ENCODE results near the gene TESK2. TPM values are rescaled to one million over a fixed set of nuclear protein-coding genes. Genes with fewer than 3 reads are reported as not detected.

The TESK2 gene
- total and polyA plus RNA-seq, 2 of the 13 experiments (the other 11 are each of a cell fraction or from before 2014, with no cell fraction given), result 5.5 to 9.6 TPM

- H3K4me3 ChIP-seq (replicated peaks in 1 of 3; ENCODE audit: insufficient read depth in 1 of 3, low read depth in 2 of 3, low read length in 3 of 3), result peak overlapping the region in 2 of 3 experiments; percentile 9 to 52; a peak in 3 of 6 replicates
- no peaks in the 10 kb centered on the region for H3K36me3 ChIP-seq (replicated peaks in 1 of 2; ENCODE audit: control insufficient read depth in 1 of 2, insufficient read depth in 2 of 2, low read length in 2 of 2)
- in situ Hi-C loops (cut with HindIII; ENCODE audit: extremely low pct_ligation_motif_present, low pct_unique_long_range_greater_than_20kb), result no loop called here
- peak; percentile 84 for ATAC-seq
- DNase-seq (ENCODE audit: low spot score), result peak; percentile 87
- H3K4me2 ChIP-seq (ENCODE audit: low read depth, low read length), result peak overlapping the region; percentile 70
- BruUV-seq (replicated peaks), result no TSS peak
- ChIA-PET POLR2A (interaction anchor here (0.9 to 10.2 kb wide), 8 partner anchors 32 to 498 kb away, joined by 3 to 231 read pairs (median 7); partner anchors contain the start of genes HECTD3, MUTYH, PLK3 and TOE1), CTCF (ENCODE audit: low intra/inter-chr PET ratio, low total read pairs) (interaction anchor here (1.0 kb wide), 1 partner anchor 282 kb away, joined by 3 read pairs; no protein-coding TSS in a partner anchor)
- no peak overlapping the region for H2AFZ ChIP-seq (ENCODE audit: low read length)
- peaks cover 78% of the 10 kb centered on the region for H3K4me1 ChIP-seq (ENCODE audit: insufficient read depth, low read length)
- 9% methylated on average over 8 of the region's 8 CpGs for WGBS (ENCODE audit: low lambda C conversion rate)
- H3K27ac ChIP-seq (ENCODE audit: extremely low read length, insufficient read depth, low read length), result peak overlapping the region; percentile 80
- intact Hi-C loops (cut with micrococcal nuclease; ENCODE audit: unreplicated experiment), result no loop called here
- peak overlapping the region; percentile 66 for H3K9ac ChIP-seq (ENCODE audit: insufficient read depth, low read depth, low read length)
- H4K20me1 ChIP-seq (ENCODE audit: insufficient read depth, low read length), result no peaks in the 10 kb centered on the region
- no peaks in the 10 kb centered on the region for H3K27me3 ChIP-seq (ENCODE audit: control insufficient read depth in 1 of 2, insufficient read depth in 2 of 2, low read length in 2 of 2)
- no peaks in the 10 kb centered on the region for H3K79me2 ChIP-seq (ENCODE audit: insufficient read depth, low read length)
- FAIRE-seq, result peak; percentile 88
- no peaks in the 10 kb centered on the region for H3K9me3 ChIP-seq (ENCODE audit: low read length)
- TF ChIP-seq PRMT3 (CRISPR knock-in tag; IDR thresholded peaks at IDR 0.05; ENCODE audit: borderline replicate concordance, low read depth), result no peak
- no peak for TF ChIP-seq MXD1 (CRISPR knock-in tag; IDR thresholded peaks at IDR 0.05)
- TF ChIP-seq HDAC2 (CRISPR knock-in tag; IDR thresholded peaks at IDR 0.05), result peak; percentile 63; the same call in 1 of the 2 replicates
- no peak for TF ChIP-seq NFE2L2 (IDR thresholded peaks at IDR 0.05; ENCODE audit: low read length)
- TF ChIP-seq KDM2A (CRISPR knock-in tag; IDR thresholded peaks at IDR 0.05; ENCODE audit: borderline replicate concordance, low read depth), result no peak
- no peak for TF ChIP-seq ZNF558 (CRISPR knock-in tag; IDR thresholded peaks at IDR 0.05; ENCODE audit: borderline replicate concordance)
- 0 out of 2 replicates have a peak, but pooled peaks have one; percentile 35 for TF ChIP-seq NFIC (IDR thresholded peaks at IDR 0.05; ENCODE audit: low read length)
- TF ChIP-seq, protein P1, sequence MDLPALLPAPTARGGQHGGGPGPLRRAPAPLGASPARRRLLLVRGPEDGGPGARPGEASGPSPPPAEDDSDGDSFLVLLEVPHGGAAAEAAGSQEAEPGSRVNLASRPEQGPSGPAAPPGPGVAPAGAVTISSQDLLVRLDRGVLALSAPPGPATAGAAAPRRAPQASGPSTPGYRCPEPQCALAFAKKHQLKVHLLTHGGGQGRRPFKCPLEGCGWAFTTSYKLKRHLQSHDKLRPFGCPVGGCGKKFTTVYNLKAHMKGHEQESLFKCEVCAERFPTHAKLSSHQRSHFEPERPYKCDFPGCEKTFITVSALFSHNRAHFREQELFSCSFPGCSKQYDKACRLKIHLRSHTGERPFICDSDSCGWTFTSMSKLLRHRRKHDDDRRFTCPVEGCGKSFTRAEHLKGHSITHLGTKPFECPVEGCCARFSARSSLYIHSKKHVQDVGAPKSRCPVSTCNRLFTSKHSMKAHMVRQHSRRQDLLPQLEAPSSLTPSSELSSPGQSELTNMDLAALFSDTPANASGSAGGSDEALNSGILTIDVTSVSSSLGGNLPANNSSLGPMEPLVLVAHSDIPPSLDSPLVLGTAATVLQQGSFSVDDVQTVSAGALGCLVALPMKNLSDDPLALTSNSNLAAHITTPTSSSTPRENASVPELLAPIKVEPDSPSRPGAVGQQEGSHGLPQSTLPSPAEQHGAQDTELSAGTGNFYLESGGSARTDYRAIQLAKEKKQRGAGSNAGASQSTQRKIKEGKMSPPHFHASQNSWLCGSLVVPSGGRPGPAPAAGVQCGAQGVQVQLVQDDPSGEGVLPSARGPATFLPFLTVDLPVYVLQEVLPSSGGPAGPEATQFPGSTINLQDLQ (CRISPR knock-in tag; IDR thresholded peaks at IDR 0.05), result no peak
- TF ChIP-seq ZNF841 (CRISPR knock-in tag; IDR thresholded peaks at IDR 0.05; ENCODE audit: borderline replicate concordance), result no peak
- TF ChIP-seq ATF7 (IDR thresholded peaks at IDR 0.05), result no peak
- no peak for TF ChIP-seq ATF7 (CRISPR knock-in tag; IDR thresholded peaks at IDR 0.05)
- no peak for TF ChIP-seq NFKB2 (CRISPR knock-in tag; IDR thresholded peaks at IDR 0.05; ENCODE audit: borderline replicate concordance)
- TF ChIP-seq ZNF773 (CRISPR knock-in tag; IDR thresholded peaks at IDR 0.05; ENCODE audit: borderline replicate concordance), result no peak
- no peak for TF ChIP-seq SMAD3 (CRISPR knock-in tag; IDR thresholded peaks at IDR 0.05)
- no peak for TF ChIP-seq ZNF251 (CRISPR knock-in tag; IDR thresholded peaks at IDR 0.05)
- TF ChIP-seq NR2F6 (IDR thresholded peaks at IDR 0.05), result peak; percentile 74
- TF ChIP-seq NR2F6 (CRISPR knock-in tag; IDR thresholded peaks at IDR 0.05), result no peak
- no peak for TF ChIP-seq TOPORS (CRISPR knock-in tag; IDR thresholded peaks at IDR 0.05)
- no peak for TF ChIP-seq NFYB (CRISPR knock-in tag; IDR thresholded peaks at IDR 0.05)
- no peak for TF ChIP-seq HOXD1 (CRISPR knock-in tag; IDR thresholded peaks at IDR 0.05)
- no peak for TF ChIP-seq GABPA (IDR thresholded peaks at IDR 0.05; ENCODE audit: low read depth, low read length)
- no peak for TF ChIP-seq GABPA (CRISPR knock-in tag; IDR thresholded peaks at IDR 0.05; ENCODE audit: low read depth)
- TF ChIP-seq, protein P2, sequence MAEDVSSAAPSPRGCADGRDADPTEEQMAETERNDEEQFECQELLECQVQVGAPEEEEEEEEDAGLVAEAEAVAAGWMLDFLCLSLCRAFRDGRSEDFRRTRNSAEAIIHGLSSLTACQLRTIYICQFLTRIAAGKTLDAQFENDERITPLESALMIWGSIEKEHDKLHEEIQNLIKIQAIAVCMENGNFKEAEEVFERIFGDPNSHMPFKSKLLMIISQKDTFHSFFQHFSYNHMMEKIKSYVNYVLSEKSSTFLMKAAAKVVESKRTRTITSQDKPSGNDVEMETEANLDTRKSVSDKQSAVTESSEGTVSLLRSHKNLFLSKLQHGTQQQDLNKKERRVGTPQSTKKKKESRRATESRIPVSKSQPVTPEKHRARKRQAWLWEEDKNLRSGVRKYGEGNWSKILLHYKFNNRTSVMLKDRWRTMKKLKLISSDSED (CRISPR knock-in tag; IDR thresholded peaks at IDR 0.05), result no peak
- TF ChIP-seq CAMTA2 (CRISPR knock-in tag; IDR thresholded peaks at IDR 0.05; ENCODE audit: borderline replicate concordance), result no peak
Observed at GRCh38 chr1:45297666-45298356, 193.2 kb downstream of the TESK2 start.
